ENCODE measurements around the gene ACAN.

The ACAN gene

GRCh38 chr15:88788036-88788435 is 15.2 kb upstream of the ACAN start:
- peaks cover 7% of the 10 kb centered on the region for H3K27me3 ChIP-seq (ENCODE audit: control insufficient read depth, insufficient read depth, low read length)
- no peaks in the 10 kb centered on the region for H3K9me3 ChIP-seq (ENCODE audit: control insufficient read depth, low read depth, low read length)
- H3K27ac ChIP-seq (ENCODE audit: low read length) = no peak overlapping the region
- no peaks in the 10 kb centered on the region for H3K36me3 ChIP-seq (ENCODE audit: control insufficient read depth, low read depth, low read length)
- no peak overlapping the region for H3K9ac ChIP-seq (ENCODE audit: low read length)
- no peak overlapping the region for H3K4me3 ChIP-seq (ENCODE audit: low read length)
- H3K4me1 ChIP-seq (ENCODE audit: control insufficient read depth, low read depth, low read length) = peaks cover 8% of the 10 kb centered on the region

DNA sequence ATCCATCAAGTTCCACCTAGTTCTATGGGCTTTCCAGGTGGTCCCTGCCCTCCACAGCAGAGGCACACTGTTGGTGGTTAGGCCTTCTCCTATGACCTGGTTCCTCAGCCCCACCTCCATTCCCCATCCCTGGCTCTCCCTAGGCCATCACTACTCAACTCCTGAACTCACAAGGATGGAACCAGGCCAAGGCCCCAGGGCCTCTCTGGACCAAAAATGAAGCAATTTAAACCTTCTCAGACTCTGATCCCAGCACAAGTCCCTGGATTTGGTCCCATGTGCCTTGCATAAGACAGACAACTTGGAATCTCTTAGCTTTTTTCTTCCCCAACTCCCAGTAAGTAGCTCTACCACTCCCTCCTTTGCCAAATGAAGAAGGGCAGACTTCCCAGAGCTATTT is 14.4 kb upstream of the ACAN start:
- Histone ChIP-seq H3K27me3 (ENCODE audit: control insufficient read depth, insufficient read depth, low read length) (peaks cover 7% of the 10 kb centered on the region), H3K9me3 (ENCODE audit: control insufficient read depth, low read depth, low read length) (no peaks in the 10 kb centered on the region)

GRCh38 chr15:88790486-88790885 is 12.8 kb upstream of the ACAN start:
- Histone ChIP-seq H3K36me3 (ENCODE audit: control insufficient read depth, low read depth, low read length) (no peaks in the 10 kb centered on the region), H3K9me3 (ENCODE audit: control insufficient read depth, low read depth, low read length) (no peaks in the 10 kb centered on the region), H3K9ac (ENCODE audit: low read length) (no peak overlapping the region), H3K4me3 (ENCODE audit: low read length) (no peak overlapping the region), H3K27me3 (ENCODE audit: control insufficient read depth, insufficient read depth, low read length) (peaks cover 7% of the 10 kb centered on the region), H3K27ac (ENCODE audit: low read length) (no peak overlapping the region), H3K4me1 (ENCODE audit: control insufficient read depth, low read depth, low read length) (peaks cover 8% of the 10 kb centered on the region)

More for the DNA sequence above, 14.4 kb upstream of the ACAN start:
- Histone ChIP-seq H3K9ac (ENCODE audit: low read length) (no peak overlapping the region), H3K4me3 (ENCODE audit: low read length) (no peak overlapping the region), H3K27ac (ENCODE audit: low read length) (no peak overlapping the region), H3K4me1 (ENCODE audit: control insufficient read depth, low read depth, low read length) (peaks cover 8% of the 10 kb centered on the region), H3K36me3 (ENCODE audit: control insufficient read depth, low read depth, low read length) (no peaks in the 10 kb centered on the region)

DNA sequence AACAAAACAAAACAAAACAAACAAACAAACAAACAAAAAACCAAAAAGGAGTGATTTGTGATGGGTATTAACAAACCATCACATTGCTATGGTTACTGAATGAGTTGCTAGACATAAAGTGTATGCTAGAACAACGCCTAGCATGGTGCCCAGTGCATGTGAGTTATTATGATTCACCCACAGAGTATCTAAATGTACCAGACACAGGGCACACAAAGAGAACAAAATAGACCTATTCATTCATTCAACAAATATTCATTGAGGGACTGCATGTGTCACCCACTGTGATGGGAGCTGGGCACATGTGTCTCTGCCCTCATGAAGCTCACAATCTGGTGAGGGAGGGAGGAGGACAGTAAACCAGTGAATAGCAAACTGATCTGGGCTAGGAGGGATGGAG is 11.6 kb upstream of the ACAN start:
- H3K27ac ChIP-seq (ENCODE audit: low read length) = no peak overlapping the region
- H3K36me3 ChIP-seq (ENCODE audit: control insufficient read depth, low read depth, low read length) = no peaks in the 10 kb centered on the region
- H3K4me1 ChIP-seq (ENCODE audit: control insufficient read depth, low read depth, low read length) = peaks cover 8% of the 10 kb centered on the region
- no peak overlapping the region for H3K4me3 ChIP-seq (ENCODE audit: low read length)
- H3K9me3 ChIP-seq (ENCODE audit: control insufficient read depth, low read depth, low read length) = no peaks in the 10 kb centered on the region
- H3K27me3 ChIP-seq (ENCODE audit: control insufficient read depth, insufficient read depth, low read length) = peaks cover 7% of the 10 kb centered on the region
- H3K9ac ChIP-seq (ENCODE audit: low read length) = no peak overlapping the region

- no peaks in the 10 kb centered on the region for H3K9me3 ChIP-seq (ENCODE audit: control insufficient read depth, low read depth, low read length)
- peak overlapping the region; percentile 11 for H3K4me3 ChIP-seq (ENCODE audit: low read length)
- H3K27ac ChIP-seq (ENCODE audit: low read length) = no peak overlapping the region
- H3K27me3 ChIP-seq (ENCODE audit: control insufficient read depth, insufficient read depth, low read length) = peaks cover 7% of the 10 kb centered on the region
- no peaks in the 10 kb centered on the region for H3K36me3 ChIP-seq (ENCODE audit: control insufficient read depth, low read depth, low read length)
- peaks cover 8% of the 10 kb centered on the region for H3K4me1 ChIP-seq (ENCODE audit: control insufficient read depth, low read depth, low read length)
- H3K9ac ChIP-seq (ENCODE audit: low read length) = no peak overlapping the region
These were observed 10.6 kb upstream of the ACAN start for GRCh38 chr15:88792342-88793282.

DNA sequence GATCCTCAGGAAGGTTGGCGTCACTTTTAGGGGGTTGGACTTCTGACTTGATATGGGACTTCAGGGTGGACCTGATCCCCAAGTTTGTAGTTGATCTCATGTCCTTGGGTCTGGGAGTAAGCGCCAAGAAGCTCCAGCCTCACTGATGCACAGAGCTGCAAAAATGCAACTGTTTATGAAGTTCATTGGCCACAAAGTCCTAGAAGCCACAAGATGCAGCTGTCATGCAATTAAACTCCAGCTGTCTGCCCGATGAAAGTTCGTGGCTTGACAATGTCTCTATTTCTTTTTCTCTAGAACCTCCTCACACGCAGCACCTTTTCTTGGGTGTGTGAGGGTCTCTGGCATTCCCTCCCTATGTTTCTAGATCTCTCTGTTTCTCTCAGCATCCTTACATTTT is 9.2 kb upstream of the ACAN start:
- H3K27ac ChIP-seq (ENCODE audit: low read length) = no peak overlapping the region

GRCh38 chr15:88797663-88798339 is 5.4 kb upstream of the ACAN start:
- no peak overlapping the region for H3K27ac ChIP-seq (ENCODE audit: low read length)
- no peak overlapping the region for H3K9ac ChIP-seq (ENCODE audit: low read length)
- H3K4me3 ChIP-seq (ENCODE audit: low read length) = no peak overlapping the region
- peaks cover 2% of the 10 kb centered on the region for H3K4me1 ChIP-seq (ENCODE audit: control insufficient read depth, low read depth, low read length)
- no peaks in the 10 kb centered on the region for H3K36me3 ChIP-seq (ENCODE audit: control insufficient read depth, low read depth, low read length)
- no peaks in the 10 kb centered on the region for H3K9me3 ChIP-seq (ENCODE audit: control insufficient read depth, low read depth, low read length)
- peaks cover 35% of the 10 kb centered on the region for H3K27me3 ChIP-seq (ENCODE audit: control insufficient read depth, insufficient read depth, low read length)

More for the DNA sequence above, 9.2 kb upstream of the ACAN start:
- Histone ChIP-seq H3K36me3 (ENCODE audit: control insufficient read depth, low read depth, low read length) (no peaks in the 10 kb centered on the region), H3K9me3 (ENCODE audit: control insufficient read depth, low read depth, low read length) (no peaks in the 10 kb centered on the region), H3K4me1 (ENCODE audit: control insufficient read depth, low read depth, low read length) (peaks cover 8% of the 10 kb centered on the region), H3K4me3 (ENCODE audit: low read length) (no peak overlapping the region), H3K9ac (ENCODE audit: low read length) (no peak overlapping the region), H3K27me3 (ENCODE audit: control insufficient read depth, insufficient read depth, low read length) (peaks cover 7% of the 10 kb centered on the region)

DNA sequence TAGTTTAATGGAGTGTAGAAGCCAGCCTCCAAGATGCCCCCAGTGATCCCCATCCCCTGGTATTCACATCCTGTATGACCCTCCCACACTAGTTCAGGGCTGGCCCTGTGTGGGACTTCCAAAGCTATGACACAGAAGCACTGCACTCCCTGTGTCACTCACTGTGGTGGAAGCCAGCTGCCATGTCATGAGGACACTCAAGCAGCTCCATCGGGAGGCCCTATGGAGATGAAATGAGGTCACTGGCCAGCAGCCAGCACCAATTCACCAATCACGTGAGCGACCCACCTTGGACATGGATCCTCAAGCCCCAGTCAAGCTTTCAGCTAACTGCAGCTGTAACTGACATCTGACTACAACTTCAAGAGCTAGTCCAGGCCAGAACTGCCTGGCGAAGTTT is 3.9 kb upstream of the ACAN start:
- Histone ChIP-seq H3K4me3 (ENCODE audit: low read length) (no peak overlapping the region), H3K27me3 (ENCODE audit: control insufficient read depth, insufficient read depth, low read length) (peaks cover 49% of the 10 kb centered on the region), H3K36me3 (ENCODE audit: control insufficient read depth, low read depth, low read length) (no peaks in the 10 kb centered on the region), H3K27ac (ENCODE audit: low read length) (no peak overlapping the region), H3K9ac (ENCODE audit: low read length) (no peak overlapping the region), H3K4me1 (ENCODE audit: control insufficient read depth, low read depth, low read length) (no peaks in the 10 kb centered on the region), H3K9me3 (ENCODE audit: control insufficient read depth, low read depth, low read length) (no peaks in the 10 kb centered on the region)

DNA sequence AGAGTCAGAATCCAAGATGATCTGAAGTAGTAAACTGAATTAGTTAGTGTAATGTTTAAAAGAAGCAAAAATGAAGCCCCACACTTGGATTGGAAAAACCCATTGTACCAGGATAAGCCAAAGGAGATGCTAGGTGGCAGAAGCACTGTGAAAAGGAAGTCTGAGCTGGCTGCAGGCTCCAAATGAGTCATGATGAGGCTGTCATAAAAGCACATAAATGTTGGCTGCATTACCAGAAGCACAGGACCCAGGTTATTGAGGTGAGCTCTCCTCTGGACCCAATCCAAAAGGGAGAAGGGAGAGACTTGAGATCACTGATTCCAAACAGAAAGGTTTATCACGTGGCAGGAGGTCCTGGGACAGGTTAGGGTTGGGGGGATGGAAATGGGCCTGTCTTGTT is 3.2 kb upstream of the ACAN start:
- Histone ChIP-seq H3K27me3 (ENCODE audit: control insufficient read depth, insufficient read depth, low read length) (peaks cover 56% of the 10 kb centered on the region), H3K4me1 (ENCODE audit: control insufficient read depth, low read depth, low read length) (no peaks in the 10 kb centered on the region), H3K4me3 (ENCODE audit: low read length) (no peak overlapping the region), H3K9me3 (ENCODE audit: control insufficient read depth, low read depth, low read length) (no peaks in the 10 kb centered on the region), H3K9ac (ENCODE audit: low read length) (no peak overlapping the region), H3K27ac (ENCODE audit: low read length) (no peak overlapping the region), H3K36me3 (ENCODE audit: control insufficient read depth, low read depth, low read length) (no peaks in the 10 kb centered on the region)

DNA sequence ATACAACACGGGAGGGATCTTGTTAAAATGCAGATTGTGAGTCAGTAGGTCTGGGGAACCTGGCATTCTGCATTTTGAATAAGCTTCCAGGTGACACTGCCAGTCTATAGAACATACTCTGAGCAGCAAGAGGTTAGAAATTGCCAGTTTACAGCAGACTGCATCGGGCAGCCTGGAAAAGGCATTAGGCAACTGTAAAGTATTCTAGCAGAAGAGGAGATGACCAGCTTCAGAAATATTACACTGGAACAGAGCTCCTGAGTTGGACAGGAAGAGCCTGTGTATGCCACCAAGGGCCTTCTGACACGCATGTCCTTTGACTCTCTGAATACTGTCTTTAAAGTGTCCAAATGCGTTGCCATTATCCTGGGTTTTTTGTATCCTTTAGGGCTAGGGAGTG is 2.5 kb upstream of the ACAN start:
- Histone ChIP-seq H3K27ac (ENCODE audit: low read length) (no peak overlapping the region), H3K4me1 (ENCODE audit: control insufficient read depth, low read depth, low read length) (no peaks in the 10 kb centered on the region), H3K9me3 (ENCODE audit: control insufficient read depth, low read depth, low read length) (no peaks in the 10 kb centered on the region), H3K36me3 (ENCODE audit: control insufficient read depth, low read depth, low read length) (no peaks in the 10 kb centered on the region), H3K27me3 (ENCODE audit: control insufficient read depth, insufficient read depth, low read length) (peaks cover 63% of the 10 kb centered on the region), H3K4me3 (ENCODE audit: low read length) (no peak overlapping the region), H3K9ac (ENCODE audit: low read length) (no peak overlapping the region)

GRCh38 chr15:88802250-88802990 is 816 bp upstream of the ACAN start:
- Histone ChIP-seq H3K27me3 (ENCODE audit: control insufficient read depth, insufficient read depth, low read length) (peaks cover 68% of the 10 kb centered on the region), H3K27ac (ENCODE audit: low read length) (no peak overlapping the region), H3K9ac (ENCODE audit: low read length) (no peak overlapping the region), H3K36me3 (ENCODE audit: control insufficient read depth, low read depth, low read length) (no peaks in the 10 kb centered on the region), H3K4me1 (ENCODE audit: control insufficient read depth, low read depth, low read length) (no peaks in the 10 kb centered on the region), H3K4me3 (ENCODE audit: low read length) (peak overlapping the region; percentile 60), H3K9me3 (ENCODE audit: control insufficient read depth, low read depth, low read length) (no peaks in the 10 kb centered on the region)
